Astrocyte (in vitro differentiated cells and primary cell): ENCODE data around the gene PROSER2.

Experiments used
- EZH2 ChIP-seq: IDR thresholded peaks from 2 replicates; pipeline ENCODE4 v1.6.1; 2012; ENCODE audit warnings: mild to moderate bottlenecking, low read length, inconsistent platforms; ENCODE audit not compliant: insufficient read depth
- TF ChIP-seq, protein P1 (sequence below): IDR thresholded peaks from 2 replicates; pipeline ENCODE4 v1.5.1; 2011; ENCODE audit warnings: low read depth, mild to moderate bottlenecking, inconsistent platforms, low read length, moderate library complexity; ENCODE audit not compliant: insufficient read depth

DNA sequence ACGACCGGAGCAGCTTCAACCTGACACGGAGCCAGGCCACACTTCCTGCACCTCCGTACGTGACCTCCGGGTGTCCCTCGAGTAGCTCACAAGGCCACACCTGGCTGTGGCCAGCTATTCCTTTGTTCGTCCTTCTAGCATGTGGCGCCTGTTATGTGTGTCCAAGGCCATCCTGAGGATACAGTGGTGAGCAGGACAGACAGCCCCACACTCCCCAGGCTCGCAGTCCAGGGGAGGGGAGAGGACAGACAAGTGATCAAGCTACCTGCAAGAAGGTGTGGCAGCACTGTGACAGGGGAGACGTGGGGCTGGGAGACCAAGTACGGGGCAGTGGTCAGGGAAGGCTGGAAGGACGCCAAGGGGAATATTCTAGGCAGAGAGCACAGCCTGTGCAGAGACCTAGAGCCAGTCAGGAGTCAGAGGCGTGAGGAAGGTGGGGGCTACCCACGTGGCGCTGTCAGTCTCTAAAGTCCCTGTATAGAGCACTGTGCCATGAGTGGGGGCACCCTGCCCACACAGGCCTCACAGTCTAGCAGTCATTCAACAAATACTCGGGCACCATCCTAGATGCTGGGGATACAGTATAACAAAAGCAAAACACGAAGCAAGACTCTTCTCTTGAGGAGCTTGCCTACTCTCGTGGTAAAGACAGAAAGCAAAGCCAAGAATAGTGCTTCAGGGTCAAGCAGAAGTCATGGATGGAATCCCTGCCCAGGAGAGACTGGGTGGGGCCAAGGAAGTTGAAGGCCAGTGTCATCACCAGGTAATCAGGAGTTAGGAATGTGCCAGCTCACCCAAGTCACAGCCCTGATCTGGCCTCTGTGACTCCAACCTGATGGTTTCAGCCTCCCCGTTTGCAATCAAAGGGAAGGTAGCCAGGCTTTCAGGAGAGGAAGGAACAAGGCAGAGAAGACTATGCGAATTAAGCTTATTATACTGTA, 58.6 kb downstream of the PROSER2 start:
- TF ChIP-seq, protein P1, sequence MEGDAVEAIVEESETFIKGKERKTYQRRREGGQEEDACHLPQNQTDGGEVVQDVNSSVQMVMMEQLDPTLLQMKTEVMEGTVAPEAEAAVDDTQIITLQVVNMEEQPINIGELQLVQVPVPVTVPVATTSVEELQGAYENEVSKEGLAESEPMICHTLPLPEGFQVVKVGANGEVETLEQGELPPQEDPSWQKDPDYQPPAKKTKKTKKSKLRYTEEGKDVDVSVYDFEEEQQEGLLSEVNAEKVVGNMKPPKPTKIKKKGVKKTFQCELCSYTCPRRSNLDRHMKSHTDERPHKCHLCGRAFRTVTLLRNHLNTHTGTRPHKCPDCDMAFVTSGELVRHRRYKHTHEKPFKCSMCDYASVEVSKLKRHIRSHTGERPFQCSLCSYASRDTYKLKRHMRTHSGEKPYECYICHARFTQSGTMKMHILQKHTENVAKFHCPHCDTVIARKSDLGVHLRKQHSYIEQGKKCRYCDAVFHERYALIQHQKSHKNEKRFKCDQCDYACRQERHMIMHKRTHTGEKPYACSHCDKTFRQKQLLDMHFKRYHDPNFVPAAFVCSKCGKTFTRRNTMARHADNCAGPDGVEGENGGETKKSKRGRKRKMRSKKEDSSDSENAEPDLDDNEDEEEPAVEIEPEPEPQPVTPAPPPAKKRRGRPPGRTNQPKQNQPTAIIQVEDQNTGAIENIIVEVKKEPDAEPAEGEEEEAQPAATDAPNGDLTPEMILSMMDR = no peak
- TF ChIP-seq EZH2 = no peak
